ENCODE results near the gene TNFAIP8L2. TPM values are rescaled to one million over a fixed set of nuclear protein-coding genes. Genes with fewer than 3 reads are reported as not detected.
A peak's percentile ranks its signal among the peaks of the same experiment; 100 is the strongest.

Gene TNFAIP8L2
- total RNA-seq, 1 experiment from 2014 or later = not detected

DNA sequence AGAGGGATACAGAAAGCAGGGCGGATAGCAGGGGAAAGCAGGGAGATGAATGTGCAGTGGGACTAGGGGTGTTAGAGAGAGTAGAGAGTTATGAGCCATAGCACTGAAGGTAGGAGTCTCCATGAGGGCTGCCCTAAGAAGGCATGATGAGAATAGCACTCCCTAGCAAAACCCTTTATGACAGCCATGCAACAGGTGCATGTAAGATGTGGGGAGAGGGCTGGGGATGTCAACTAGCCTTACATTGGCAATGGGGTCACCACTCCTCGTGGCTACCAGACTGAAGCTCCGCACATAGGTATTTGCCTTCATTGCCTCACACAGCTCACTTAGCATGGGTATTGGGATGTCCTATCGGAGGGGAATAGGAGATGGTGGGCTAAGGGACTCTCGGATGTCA lies 14.7 kb downstream of the TNFAIP8L2 start:
- BruUV-seq (replicated peaks) = no TSS peak
- Mint-ChIP-seq H3K36me3 (ENCODE audit: insufficient read depth, unreplicated experiment) (peaks cover 36% of the 10 kb centered on the region), H3K4me1 (ENCODE audit: low read depth, unreplicated experiment) (peaks cover 8% of the 10 kb centered on the region), H3K4me3 (ENCODE audit: low read depth, unreplicated experiment) (no peak overlapping the region), H3K27ac (ENCODE audit: unreplicated experiment) (no peak overlapping the region), H3K27me3 (ENCODE audit: unreplicated experiment) (no peaks in the 10 kb centered on the region), H3K9me3 (ENCODE audit: low read depth, unreplicated experiment) (no peaks in the 10 kb centered on the region)
- intact Hi-C loops (cut with micrococcal nuclease; ENCODE audit: unreplicated experiment) = no loop called here
- CTCF ChIA-PET = interaction anchor here (1.3 kb wide), 1 partner anchor 19 kb away, joined by 3 read pairs; the partner anchor contains the start of gene VPS72
- TF ChIP-seq, protein P1, sequence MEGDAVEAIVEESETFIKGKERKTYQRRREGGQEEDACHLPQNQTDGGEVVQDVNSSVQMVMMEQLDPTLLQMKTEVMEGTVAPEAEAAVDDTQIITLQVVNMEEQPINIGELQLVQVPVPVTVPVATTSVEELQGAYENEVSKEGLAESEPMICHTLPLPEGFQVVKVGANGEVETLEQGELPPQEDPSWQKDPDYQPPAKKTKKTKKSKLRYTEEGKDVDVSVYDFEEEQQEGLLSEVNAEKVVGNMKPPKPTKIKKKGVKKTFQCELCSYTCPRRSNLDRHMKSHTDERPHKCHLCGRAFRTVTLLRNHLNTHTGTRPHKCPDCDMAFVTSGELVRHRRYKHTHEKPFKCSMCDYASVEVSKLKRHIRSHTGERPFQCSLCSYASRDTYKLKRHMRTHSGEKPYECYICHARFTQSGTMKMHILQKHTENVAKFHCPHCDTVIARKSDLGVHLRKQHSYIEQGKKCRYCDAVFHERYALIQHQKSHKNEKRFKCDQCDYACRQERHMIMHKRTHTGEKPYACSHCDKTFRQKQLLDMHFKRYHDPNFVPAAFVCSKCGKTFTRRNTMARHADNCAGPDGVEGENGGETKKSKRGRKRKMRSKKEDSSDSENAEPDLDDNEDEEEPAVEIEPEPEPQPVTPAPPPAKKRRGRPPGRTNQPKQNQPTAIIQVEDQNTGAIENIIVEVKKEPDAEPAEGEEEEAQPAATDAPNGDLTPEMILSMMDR (IDR thresholded peaks at IDR 0.05; ENCODE audit: unreplicated experiment) = no peak
- no peak for DNase-seq

DNA sequence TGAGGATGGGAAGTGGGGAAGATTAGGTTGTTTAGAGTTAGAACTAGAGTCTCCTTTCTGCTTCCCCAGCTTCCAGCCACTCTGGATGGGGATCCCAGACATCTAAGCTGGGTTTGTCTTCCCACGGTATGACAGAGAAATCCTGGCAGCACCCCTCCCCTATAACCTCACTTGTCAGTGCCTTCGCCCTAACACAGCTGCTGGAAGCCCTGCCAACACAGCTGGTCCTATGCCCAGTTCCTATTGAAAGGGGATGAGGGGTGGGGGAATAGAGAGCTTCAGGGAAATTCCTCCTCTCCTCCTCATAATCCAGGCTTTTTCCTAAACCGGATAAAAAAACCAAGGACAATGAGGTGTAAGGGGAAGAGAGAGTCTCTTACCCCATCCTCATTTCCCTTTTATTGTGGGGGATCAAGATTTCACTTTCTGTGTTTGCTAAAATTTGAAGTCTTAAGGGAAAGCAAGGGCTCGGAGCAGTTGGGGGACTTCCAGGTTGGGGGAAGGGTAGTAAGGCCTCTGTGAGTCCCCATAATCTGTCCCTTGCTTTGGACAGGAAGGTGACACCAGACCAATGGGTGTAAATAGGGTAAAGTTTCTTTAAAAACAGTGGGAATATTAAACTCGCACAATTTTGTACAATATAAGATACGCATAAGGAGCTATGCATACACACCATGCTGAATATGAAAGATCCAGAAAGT lies 18.7 kb downstream of the TNFAIP8L2 start:
- H3K9me3 Mint-ChIP-seq (ENCODE audit: low read depth, unreplicated experiment) = no peaks in the 10 kb centered on the region
- CTCF ChIA-PET = no interaction called here
- H3K4me3 Mint-ChIP-seq (ENCODE audit: low read depth, unreplicated experiment) = no peak overlapping the region
- no peaks in the 10 kb centered on the region for H3K4me1 Mint-ChIP-seq (ENCODE audit: low read depth, unreplicated experiment)
- H3K27ac Mint-ChIP-seq (ENCODE audit: unreplicated experiment) = no peak overlapping the region
- no TSS peak for BruUV-seq (replicated peaks)
- intact Hi-C loops (cut with micrococcal nuclease; ENCODE audit: unreplicated experiment) = no loop called here
- H3K27me3 Mint-ChIP-seq (ENCODE audit: unreplicated experiment) = no peaks in the 10 kb centered on the region
- TF ChIP-seq, protein P1 (IDR thresholded peaks at IDR 0.05; ENCODE audit: unreplicated experiment) = no peak
- peaks cover 33% of the 10 kb centered on the region for H3K36me3 Mint-ChIP-seq (ENCODE audit: insufficient read depth, unreplicated experiment)
- DNase-seq = no peak

DNA sequence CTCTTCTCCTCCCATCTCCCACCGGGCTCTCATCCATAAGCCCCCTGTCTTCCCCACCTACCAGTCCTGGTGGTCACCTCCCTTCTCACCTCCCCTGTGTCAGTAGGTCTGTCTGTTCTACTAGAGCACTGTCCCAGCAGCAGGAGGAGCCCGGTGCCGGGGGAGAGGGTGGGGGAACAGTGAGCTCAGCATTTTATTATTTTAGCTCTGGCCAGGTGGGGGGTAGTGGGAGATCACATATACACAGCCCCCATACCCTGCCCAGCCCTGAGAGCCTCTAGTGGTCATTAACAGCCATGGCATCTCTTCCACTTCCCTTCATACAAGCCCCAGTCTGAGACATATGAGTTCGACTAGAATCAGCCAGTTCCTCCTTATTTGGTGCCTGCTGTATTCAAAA lies 19.4 kb downstream of the TNFAIP8L2 start, which contains the start of gene TMOD4:
Gene TMOD4 (minus strand): TSS at position 119 of the 400 bp plus-strand sequence. CDS start 1,106 bp downstream, outside the sequence.
- DNase-seq = no peak
- CTCF ChIA-PET = interaction anchor here (0.9 to 1.0 kb wide), 2 partner anchors 14 to 76 kb away, joined by 3 to 4 read pairs; partner anchors contain the start of gene VPS72
- Mint-ChIP-seq H3K4me3 (ENCODE audit: low read depth, unreplicated experiment) (no peak within 1 kb of the TSS), H3K27ac (ENCODE audit: unreplicated experiment) (no peak within 1 kb of the TSS), H3K4me1 (ENCODE audit: low read depth, unreplicated experiment) (no peaks in the 10 kb centered on the region), H3K27me3 (ENCODE audit: unreplicated experiment) (no peaks in the 10 kb centered on the region), H3K36me3 (ENCODE audit: insufficient read depth, unreplicated experiment) (peaks cover 40% of the 10 kb centered on the region), H3K9me3 (ENCODE audit: low read depth, unreplicated experiment) (no peaks in the 10 kb centered on the region)
- TF ChIP-seq, protein P1 (IDR thresholded peaks at IDR 0.05; ENCODE audit: unreplicated experiment) = peak; percentile 70
- intact Hi-C loops (cut with micrococcal nuclease; ENCODE audit: unreplicated experiment) = no loop called here
- BruUV-seq (replicated peaks) = no TSS peak

DNA sequence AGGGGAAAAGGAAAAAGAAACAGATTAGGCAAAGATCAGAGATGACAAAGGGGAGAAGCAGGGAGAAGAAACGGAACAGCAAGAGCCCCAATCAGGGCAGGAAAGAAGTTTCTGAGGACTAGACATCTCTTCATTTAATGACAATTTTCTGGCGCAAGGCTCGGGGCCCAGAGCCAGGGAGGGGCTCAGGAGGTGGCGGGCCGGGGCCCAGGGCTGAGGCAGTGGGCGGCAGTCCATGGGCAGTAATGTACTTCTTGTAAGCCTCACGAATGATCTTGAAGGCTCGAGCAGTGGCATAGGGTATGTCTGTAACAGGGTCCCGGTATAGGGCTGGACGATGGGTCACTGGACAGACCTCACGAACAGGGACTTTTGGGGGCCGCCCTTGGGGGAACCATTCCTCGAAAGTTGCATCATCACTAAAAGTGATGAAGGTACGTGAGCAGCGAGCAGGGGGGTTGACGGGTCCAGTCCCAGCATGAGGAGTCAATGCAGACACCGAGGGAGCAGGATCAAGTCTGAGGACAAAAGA lies 20.1 kb downstream of the TNFAIP8L2 start:
- no peak overlapping the region for H3K4me3 Mint-ChIP-seq (ENCODE audit: low read depth, unreplicated experiment)
- CTCF ChIA-PET = interaction anchor here (0.9 to 1.0 kb wide), 2 partner anchors 13 to 77 kb away, joined by 3 to 4 read pairs; partner anchors contain the start of gene VPS72
- intact Hi-C loops (cut with micrococcal nuclease; ENCODE audit: unreplicated experiment) = no loop called here
- H3K27me3 Mint-ChIP-seq (ENCODE audit: unreplicated experiment) = no peaks in the 10 kb centered on the region
- TF ChIP-seq, protein P1 (IDR thresholded peaks at IDR 0.05; ENCODE audit: unreplicated experiment) = no peak
- no peaks in the 10 kb centered on the region for H3K4me1 Mint-ChIP-seq (ENCODE audit: low read depth, unreplicated experiment)
- no peak for DNase-seq
- BruUV-seq (replicated peaks) = TSS peak; percentile 43
- peaks cover 44% of the 10 kb centered on the region for H3K36me3 Mint-ChIP-seq (ENCODE audit: insufficient read depth, unreplicated experiment)
- no peaks in the 10 kb centered on the region for H3K9me3 Mint-ChIP-seq (ENCODE audit: low read depth, unreplicated experiment)
- no peak overlapping the region for H3K27ac Mint-ChIP-seq (ENCODE audit: unreplicated experiment)

Data from Calu3 (cell line).